ENCODE measurements around the gene KRTAP19-3. TPM values are rescaled to one million over a fixed set of nuclear protein-coding genes. Genes with fewer than 3 reads are reported as not detected.

The KRTAP19-3 gene
- total and polyA plus RNA-seq, 2 donors (not counting 1 experiment from before 2014, with no cell fraction given): not detected

GRCh38 chr21:30444204-30444603, 47.6 kb downstream of the KRTAP19-3 start:
- Mint-ChIP-seq H3K9me3 (ENCODE audit: insufficient read depth) (peaks cover 2% of the 10 kb centered on the region), H3K4me1 (no peaks in the 10 kb centered on the region), H3K27me3 (no peaks in the 10 kb centered on the region), H3K4me3 (no peak overlapping the region), H3K27ac (no peak overlapping the region)
- H3K9ac ChIP-seq (ENCODE audit: low read length): no peak overlapping the region
- POLR2A ChIA-PET: no interaction called here
- no peak for TF ChIP-seq EZH2 (IDR thresholded peaks at IDR 0.05; ENCODE audit: borderline replicate concordance, insufficient read depth, low read depth, low read length, poor library complexity, severe bottlenecking)
- no peak for TF ChIP-seq CTCF (IDR thresholded peaks at IDR 0.05)
- H2AFZ ChIP-seq (ENCODE audit: insufficient read depth, low read depth, low read length, poor library complexity, severe bottlenecking): no peak overlapping the region
- H3K4me3 ChIP-seq (ENCODE audit: control extremely low read depth in 1 of 5, extremely low read depth in 1 of 5, insufficient read depth in 1 of 5, low read depth in 2 of 5, low read length in 4 of 5): no peak overlapping the region
- H3K4me2 ChIP-seq (replicated peaks; ENCODE audit: low read depth, low read length, poor library complexity, severe bottlenecking): no peak overlapping the region
- no peaks in the 10 kb centered on the region for H3K27me3 ChIP-seq (replicated peaks in 1 of 4; ENCODE audit: control extremely low read depth in 1 of 4, control insufficient read depth in 3 of 4, insufficient read depth in 4 of 4, low read length in 3 of 4)
- CTCF ChIA-PET: no interaction called here
- no peak for DNase-seq
- H4K20me1 ChIP-seq (ENCODE audit: control insufficient read depth, insufficient read depth, low read length, poor library complexity, severe bottlenecking): no peaks in the 10 kb centered on the region
- H3K36me3 ChIP-seq (replicated peaks in 1 of 2; ENCODE audit: control extremely low read depth in 1 of 2, control insufficient read depth in 1 of 2, extremely low read depth in 1 of 2, insufficient read depth in 2 of 2, low read length in 1 of 2): no peaks in the 10 kb centered on the region
- intact Hi-C loops (cut with micrococcal nuclease): no loop called here
- no peaks in the 10 kb centered on the region for H3K9me3 ChIP-seq (ENCODE audit: control extremely low read depth in 1 of 3, control insufficient read depth in 2 of 3, insufficient read depth in 1 of 3, low read length in 2 of 3)
- no peaks in the 10 kb centered on the region for H3K79me2 ChIP-seq (ENCODE audit: control insufficient read depth, insufficient read depth, low read length)
- H3K4me1 ChIP-seq (ENCODE audit: control insufficient read depth in 2 of 2, insufficient read depth in 2 of 2, low read length in 2 of 2): no peaks in the 10 kb centered on the region
- WGBS (ENCODE audit: insufficient coverage): 100% methylated on average over 1 of the region's 1 CpG
- no peak overlapping the region for H3K27ac ChIP-seq (ENCODE audit: low read length in 2 of 2)
- no peak for ATAC-seq (ENCODE audit: low read depth)

- Mint-ChIP-seq H3K27ac (no peak overlapping the region), H3K4me1 (no peaks in the 10 kb centered on the region), H3K4me3 (no peak overlapping the region), H3K27me3 (no peaks in the 10 kb centered on the region), H3K9me3 (ENCODE audit: insufficient read depth) (peaks cover 2% of the 10 kb centered on the region)
- ChIA-PET CTCF (no interaction called here), POLR2A (no interaction called here)
- intact Hi-C loops (cut with micrococcal nuclease): no loop called here
- H3K9me3 ChIP-seq (ENCODE audit: control extremely low read depth in 1 of 3, control insufficient read depth in 2 of 3, insufficient read depth in 1 of 3, low read length in 2 of 3): no peaks in the 10 kb centered on the region
- no peaks in the 10 kb centered on the region for H3K79me2 ChIP-seq (ENCODE audit: control insufficient read depth, insufficient read depth, low read length)
- no peak for DNase-seq
- no peaks in the 10 kb centered on the region for H3K27me3 ChIP-seq (replicated peaks in 1 of 4; ENCODE audit: control extremely low read depth in 1 of 4, control insufficient read depth in 3 of 4, insufficient read depth in 4 of 4, low read length in 3 of 4)
- no peak overlapping the region for H3K9ac ChIP-seq (ENCODE audit: low read length)
- no peaks in the 10 kb centered on the region for H3K4me1 ChIP-seq (ENCODE audit: control insufficient read depth in 2 of 2, insufficient read depth in 2 of 2, low read length in 2 of 2)
- H2AFZ ChIP-seq (ENCODE audit: insufficient read depth, low read depth, low read length, poor library complexity, severe bottlenecking): no peak overlapping the region
- no peaks in the 10 kb centered on the region for H4K20me1 ChIP-seq (ENCODE audit: control insufficient read depth, insufficient read depth, low read length, poor library complexity, severe bottlenecking)
- ATAC-seq (ENCODE audit: low read depth): no peak
- H3K27ac ChIP-seq (ENCODE audit: low read length in 2 of 2): no peak overlapping the region
- no peaks in the 10 kb centered on the region for H3K36me3 ChIP-seq (replicated peaks in 1 of 2; ENCODE audit: control extremely low read depth in 1 of 2, control insufficient read depth in 1 of 2, extremely low read depth in 1 of 2, insufficient read depth in 2 of 2, low read length in 1 of 2)
- H3K4me3 ChIP-seq (ENCODE audit: control extremely low read depth in 1 of 5, extremely low read depth in 1 of 5, insufficient read depth in 1 of 5, low read depth in 2 of 5, low read length in 4 of 5): no peak overlapping the region
- no peak overlapping the region for H3K4me2 ChIP-seq (replicated peaks; ENCODE audit: low read depth, low read length, poor library complexity, severe bottlenecking)
- TF ChIP-seq CTCF (IDR thresholded peaks at IDR 0.05): no peak
- TF ChIP-seq EZH2 (IDR thresholded peaks at IDR 0.05; ENCODE audit: borderline replicate concordance, insufficient read depth, low read depth, low read length, poor library complexity, severe bottlenecking): no peak
These were observed 48.6 kb downstream of the KRTAP19-3 start for GRCh38 chr21:30443226-30443625.

Small RNAs within 50 kb of the gene (small RNA-seq; reads per million reads assigned to genes)
- gene AP000567.1 (ENCODE audit: insufficient read length, low read depth, low replicate concordance) (not detected), gene KRTAP19-10P (ENCODE audit: insufficient read length, low read depth, low replicate concordance) (not detected), gene KRTAP19-11P (ENCODE audit: insufficient read length, low read depth, low replicate concordance) (not detected), gene KRTAP19-9P (ENCODE audit: insufficient read length, low read depth, low replicate concordance) (not detected)

Other genes with a start within 250 kb of the KRTAP19-3 start
- gene KRTAP24-1, start 209.1 kb downstream of the KRTAP19-3 start, total RNA-seq: not detected in 2 replicates
- gene KRTAP24-1, start 209.1 kb downstream of the KRTAP19-3 start, polyA plus RNA-seq: not detected in 2 replicates
- not detected in 2 replicates for gene KRTAP25-1, start 202.5 kb downstream of the KRTAP19-3 start, total RNA-seq
- gene KRTAP25-1, start 202.5 kb downstream of the KRTAP19-3 start, polyA plus RNA-seq: not detected in 2 replicates
- not detected in 2 replicates for gene KRTAP26-1, start 171.7 kb downstream of the KRTAP19-3 start, total RNA-seq
- not detected in 2 replicates for gene KRTAP26-1, start 171.7 kb downstream of the KRTAP19-3 start, polyA plus RNA-seq
- gene KRTAP27-1, start 154.3 kb downstream of the KRTAP19-3 start, total RNA-seq: not detected in 2 replicates
- gene KRTAP27-1, start 154.3 kb downstream of the KRTAP19-3 start, polyA plus RNA-seq: not detected in 2 replicates
- gene KRTAP23-1, start 143.4 kb downstream of the KRTAP19-3 start, total RNA-seq: not detected in 2 replicates
- not detected in 2 replicates for gene KRTAP23-1, start 143.4 kb downstream of the KRTAP19-3 start, polyA plus RNA-seq
- gene KRTAP13-2, start 119.7 kb downstream of the KRTAP19-3 start, total RNA-seq: not detected in 2 replicates
- gene KRTAP13-2, start 119.7 kb downstream of the KRTAP19-3 start, polyA plus RNA-seq: not detected in 2 replicates
- not detected in 2 replicates for gene KRTAP13-1, start 96.0 kb downstream of the KRTAP19-3 start, total RNA-seq
- gene KRTAP13-1, start 96.0 kb downstream of the KRTAP19-3 start, polyA plus RNA-seq: not detected in 2 replicates
- gene KRTAP13-3, start 66.1 kb downstream of the KRTAP19-3 start, total RNA-seq: not detected in 2 replicates
- not detected in 2 replicates for gene KRTAP13-3, start 66.1 kb downstream of the KRTAP19-3 start, polyA plus RNA-seq
- gene KRTAP13-4, start 61.8 kb downstream of the KRTAP19-3 start, total RNA-seq: not detected in 2 replicates
- gene KRTAP13-4, start 61.8 kb downstream of the KRTAP19-3 start, polyA plus RNA-seq: not detected in 2 replicates
- not detected in 2 replicates for gene KRTAP15-1, start 51.7 kb downstream of the KRTAP19-3 start, total RNA-seq
- not detected in 2 replicates for gene KRTAP15-1, start 51.7 kb downstream of the KRTAP19-3 start, polyA plus RNA-seq
- gene KRTAP19-1, start 11.6 kb downstream of the KRTAP19-3 start, total RNA-seq: not detected in 2 replicates
- gene KRTAP19-1, start 11.6 kb downstream of the KRTAP19-3 start, polyA plus RNA-seq: not detected in 2 replicates
- gene KRTAP19-2, start 4.6 kb downstream of the KRTAP19-3 start, total RNA-seq: not detected in 2 replicates
- gene KRTAP19-2, start 4.6 kb downstream of the KRTAP19-3 start, polyA plus RNA-seq: not detected in 2 replicates
- gene KRTAP19-4, start 5.2 kb upstream of the KRTAP19-3 start, total RNA-seq: not detected in 2 replicates
- not detected in 2 replicates for gene KRTAP19-4, start 5.2 kb upstream of the KRTAP19-3 start, polyA plus RNA-seq
- gene KRTAP19-5, start 10.1 kb upstream of the KRTAP19-3 start, total RNA-seq: not detected in 2 replicates
- gene KRTAP19-5, start 10.1 kb upstream of the KRTAP19-3 start, polyA plus RNA-seq: not detected in 2 replicates
- not detected in 2 replicates for gene KRTAP19-6, start 49.9 kb upstream of the KRTAP19-3 start, total RNA-seq
- not detected in 2 replicates for gene KRTAP19-6, start 49.9 kb upstream of the KRTAP19-3 start, polyA plus RNA-seq
- gene KRTAP19-7, start 69.3 kb upstream of the KRTAP19-3 start, total RNA-seq: not detected in 2 replicates
- gene KRTAP19-7, start 69.3 kb upstream of the KRTAP19-3 start, polyA plus RNA-seq: not detected in 2 replicates
- gene KRTAP22-2, start 98.4 kb upstream of the KRTAP19-3 start, total RNA-seq: not detected in 2 replicates
- gene KRTAP22-2, start 98.4 kb upstream of the KRTAP19-3 start, polyA plus RNA-seq: not detected in 2 replicates
- gene KRTAP6-3, start 100.4 kb upstream of the KRTAP19-3 start, total RNA-seq: not detected in 2 replicates
- not detected in 2 replicates for gene KRTAP6-3, start 100.4 kb upstream of the KRTAP19-3 start, polyA plus RNA-seq
- gene KRTAP6-2, start 106.9 kb upstream of the KRTAP19-3 start, total RNA-seq: not detected in 2 replicates
- gene KRTAP6-2, start 106.9 kb upstream of the KRTAP19-3 start, polyA plus RNA-seq: not detected in 2 replicates
- not detected in 2 replicates for gene KRTAP22-1, start 109.1 kb upstream of the KRTAP19-3 start, total RNA-seq
- gene KRTAP22-1, start 109.1 kb upstream of the KRTAP19-3 start, polyA plus RNA-seq: not detected in 2 replicates
- gene KRTAP6-1, start 121.9 kb upstream of the KRTAP19-3 start, total RNA-seq: not detected in 2 replicates
- not detected in 2 replicates for gene KRTAP6-1, start 121.9 kb upstream of the KRTAP19-3 start, polyA plus RNA-seq
- not detected in 2 replicates for gene KRTAP20-1, start 124.4 kb upstream of the KRTAP19-3 start, total RNA-seq
- gene KRTAP20-1, start 124.4 kb upstream of the KRTAP19-3 start, polyA plus RNA-seq: not detected in 2 replicates
- gene KRTAP20-4, start 128.6 kb upstream of the KRTAP19-3 start, total RNA-seq: not detected in 2 replicates
- gene KRTAP20-4, start 128.6 kb upstream of the KRTAP19-3 start, polyA plus RNA-seq: not detected in 2 replicates
- gene KRTAP20-2, start 143.2 kb upstream of the KRTAP19-3 start, total RNA-seq: not detected in 2 replicates
- gene KRTAP20-2, start 143.2 kb upstream of the KRTAP19-3 start, polyA plus RNA-seq: not detected in 2 replicates
- not detected in 2 replicates for gene KRTAP20-3, start 150.9 kb upstream of the KRTAP19-3 start, total RNA-seq
- not detected in 2 replicates for gene KRTAP20-3, start 150.9 kb upstream of the KRTAP19-3 start, polyA plus RNA-seq
- not detected in 2 replicates for gene KRTAP21-3, start 226.8 kb upstream of the KRTAP19-3 start, total RNA-seq
- gene KRTAP21-3, start 226.8 kb upstream of the KRTAP19-3 start, polyA plus RNA-seq: not detected in 2 replicates

All from B cell (primary cell).